ENCODE data around the gene PP2D1. TPM values are rescaled to one million over a fixed set of nuclear protein-coding genes. Genes with fewer than 3 reads are reported as not detected.

PP2D1 gene
- total RNA-seq, 4 donors from 2014 or later = not detected

- Histone ChIP-seq H3K27ac (no peak overlapping the region), H3K4me1 (peaks cover 0 to 12% (median 0%) of the 10 kb centered on the region in 4 donors), H3K36me3 (peaks cover 0 to 34% (median 0%) of the 10 kb centered on the region in 3 donors), H3K9me3 (no peaks in the 10 kb centered on the region), H3K4me3 (no peak overlapping the region), H3K27me3 (no peaks in the 10 kb centered on the region)
- TF ChIP-seq POLR2A (IDR thresholded peaks at IDR 0.05) = no peak
- TF ChIP-seq CTCF (IDR thresholded peaks at IDR 0.05) = no peak
- DNase-seq = no peak
These were observed 57.4 kb downstream of the PP2D1 start for GRCh38 chr3:19954676-19955075.

GRCh38 chr3:19950316-19950715, 61.7 kb downstream of the PP2D1 start:
- Histone ChIP-seq H3K27ac (no peak overlapping the region), H3K9me3 (no peaks in the 10 kb centered on the region), H3K4me3 (no peak overlapping the region), H3K4me1 (peaks cover 0 to 23% (median 2%) of the 10 kb centered on the region in 4 donors), H3K36me3 (peaks cover 0 to 34% (median 0%) of the 10 kb centered on the region in 3 donors), H3K27me3 (no peaks in the 10 kb centered on the region)
- TF ChIP-seq POLR2A (IDR thresholded peaks at IDR 0.05) (no peak), CTCF (IDR thresholded peaks at IDR 0.05) (no peak)
- DNase-seq = no peak

DNA sequence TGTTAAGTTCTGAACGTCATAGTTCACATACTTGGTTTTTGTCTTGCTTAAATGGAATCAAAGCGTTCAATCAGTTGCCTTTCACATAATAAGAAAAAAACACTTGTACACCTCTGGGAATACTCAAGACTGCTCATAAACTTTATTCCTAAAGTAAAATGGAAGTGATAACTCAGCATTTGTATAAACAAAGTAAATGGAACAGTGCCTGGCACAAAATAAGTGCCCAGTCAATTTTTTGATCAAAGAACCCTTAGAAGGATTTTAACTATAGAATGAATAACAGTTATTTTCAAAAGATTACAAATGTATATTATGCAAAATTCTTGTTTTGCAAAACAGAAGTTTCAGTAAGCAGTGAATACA, 63.9 kb downstream of the PP2D1 start:
- Histone ChIP-seq H3K9me3 (no peaks in the 10 kb centered on the region), H3K27me3 (no peaks in the 10 kb centered on the region), H3K4me3 (peak overlapping the region; percentile 62 to 97 (median 82)), H3K4me1 (peaks cover 0 to 23% (median 2%) of the 10 kb centered on the region in 4 donors), H3K27ac (peak overlapping the region; percentile 92 to 99 (median 96)), H3K36me3 (peaks cover 0 to 16% (median 0%) of the 10 kb centered on the region in 3 donors)
- no peak for TF ChIP-seq CTCF (IDR thresholded peaks at IDR 0.05)
- DNase-seq = no peak

DNA sequence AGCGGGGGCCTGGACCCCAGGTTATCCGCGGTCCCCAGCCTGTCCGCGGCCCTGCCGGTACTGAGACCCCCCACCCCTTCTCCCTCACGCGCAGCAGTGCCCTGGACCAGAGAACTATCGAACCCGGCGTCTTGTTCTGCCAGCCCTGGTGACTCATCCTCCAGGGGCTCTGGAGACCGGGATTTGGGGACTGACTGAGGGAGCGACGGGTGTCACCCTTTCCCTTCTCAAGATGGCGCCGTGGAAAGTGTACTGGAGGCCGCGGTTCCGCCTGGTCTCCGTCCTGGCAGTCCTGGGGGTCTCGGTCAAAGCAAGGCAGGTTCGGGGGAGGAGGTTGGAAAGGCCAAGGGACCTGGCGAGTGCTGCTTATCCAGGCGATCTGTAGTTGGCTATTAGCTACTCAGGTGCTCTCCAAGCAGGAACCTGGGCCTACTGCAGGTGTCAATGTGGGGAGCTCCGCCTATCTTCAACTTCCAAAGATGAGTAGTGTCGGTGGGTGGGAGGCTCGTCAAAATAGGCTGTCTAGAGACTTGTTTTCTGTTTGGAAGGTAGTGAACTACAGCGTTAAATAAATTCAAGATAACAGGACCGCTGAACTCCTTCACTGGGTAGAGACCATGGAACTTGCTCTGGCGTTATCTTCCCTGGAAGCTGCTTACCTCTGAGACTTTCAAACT, 64.4 kb downstream of the PP2D1 start:
- TF ChIP-seq CTCF (IDR thresholded peaks at IDR 0.05) (peak in 1 of 6 experiments; percentile 30), POLR2A (IDR thresholded peaks at IDR 0.05) (peak in 1 of 2 donors; percentile 13)
- DNase-seq = peak; percentile 36 to 74 (median 71)

GRCh38 chr3:19946832-19947548, 65.1 kb downstream of the PP2D1 start, which contains the start of gene RAB5A:
Gene RAB5A (plus strand): TSS chr3:19947097. CDS start chr3:19950899, 3,802 bp downstream.
- TF ChIP-seq POLR2A (IDR thresholded peaks at IDR 0.05) (peak; percentile 83 to 89), CTCF (IDR thresholded peaks at IDR 0.05) (peak in 1 of 6 experiments; percentile 9)
- peaks cover 0 to 4% (median 0%) of the 10 kb centered on the region in 3 donors for H3K36me3 ChIP-seq

More for the DNA sequence above, 64.4 kb downstream of the PP2D1 start:
- H3K27ac ChIP-seq = peak overlapping the region; percentile 92 to 99 (median 96)
- H3K4me3 ChIP-seq = peak overlapping the region; percentile 62 to 97 (median 82)
- peaks cover 0 to 23% (median 2%) of the 10 kb centered on the region in 4 donors for H3K4me1 ChIP-seq
- no peaks in the 10 kb centered on the region for H3K9me3 ChIP-seq
- peaks cover 0 to 11% (median 0%) of the 10 kb centered on the region in 3 donors for H3K36me3 ChIP-seq
- H3K27me3 ChIP-seq = no peaks in the 10 kb centered on the region

More at GRCh38 chr3:19946832-19947548, 65.1 kb downstream of the PP2D1 start, which contains the start of gene RAB5A:
- Histone ChIP-seq H3K4me3 (peak within 1 kb of the TSS; percentile 62 to 97 (median 82)), H3K27me3 (no peaks in the 10 kb centered on the region), H3K27ac (peak within 1 kb of the TSS; percentile 92 to 99 (median 96)), H3K4me1 (peaks cover 0 to 21% (median 2%) of the 10 kb centered on the region in 4 donors), H3K9me3 (no peaks in the 10 kb centered on the region)
- DNase-seq = peak; percentile 98 to 99 (median 98)
